ENCODE results near the gene TREML4. TPM values are rescaled to one million over a fixed set of nuclear protein-coding genes. Genes with fewer than 3 reads are reported as not detected.

TREML4 gene
- total RNA-seq, 1 experiment from 2014 or later: not detected

DNA sequence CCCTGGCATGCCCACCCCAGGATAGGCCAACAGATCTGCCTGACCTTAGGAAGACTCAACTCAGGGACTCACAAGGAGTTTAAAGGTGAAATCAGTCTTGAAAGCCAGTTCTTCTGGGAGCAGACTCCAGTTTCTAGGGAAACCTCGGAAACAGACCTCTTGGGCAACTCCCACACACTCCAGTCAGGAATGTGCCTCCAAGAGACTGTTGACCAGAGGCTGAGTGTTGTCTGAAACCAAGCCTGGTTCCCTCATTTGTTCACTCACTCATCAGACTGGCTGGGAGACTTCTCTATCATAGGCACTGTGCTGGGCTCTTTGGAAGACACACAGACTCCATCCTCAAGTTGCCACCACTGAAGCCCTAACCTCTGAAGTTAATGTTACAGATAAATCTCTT, 56.6 kb downstream of the TREML4 start:
- peak; percentile 13 for DNase-seq (ENCODE audit: low read depth)

DNA sequence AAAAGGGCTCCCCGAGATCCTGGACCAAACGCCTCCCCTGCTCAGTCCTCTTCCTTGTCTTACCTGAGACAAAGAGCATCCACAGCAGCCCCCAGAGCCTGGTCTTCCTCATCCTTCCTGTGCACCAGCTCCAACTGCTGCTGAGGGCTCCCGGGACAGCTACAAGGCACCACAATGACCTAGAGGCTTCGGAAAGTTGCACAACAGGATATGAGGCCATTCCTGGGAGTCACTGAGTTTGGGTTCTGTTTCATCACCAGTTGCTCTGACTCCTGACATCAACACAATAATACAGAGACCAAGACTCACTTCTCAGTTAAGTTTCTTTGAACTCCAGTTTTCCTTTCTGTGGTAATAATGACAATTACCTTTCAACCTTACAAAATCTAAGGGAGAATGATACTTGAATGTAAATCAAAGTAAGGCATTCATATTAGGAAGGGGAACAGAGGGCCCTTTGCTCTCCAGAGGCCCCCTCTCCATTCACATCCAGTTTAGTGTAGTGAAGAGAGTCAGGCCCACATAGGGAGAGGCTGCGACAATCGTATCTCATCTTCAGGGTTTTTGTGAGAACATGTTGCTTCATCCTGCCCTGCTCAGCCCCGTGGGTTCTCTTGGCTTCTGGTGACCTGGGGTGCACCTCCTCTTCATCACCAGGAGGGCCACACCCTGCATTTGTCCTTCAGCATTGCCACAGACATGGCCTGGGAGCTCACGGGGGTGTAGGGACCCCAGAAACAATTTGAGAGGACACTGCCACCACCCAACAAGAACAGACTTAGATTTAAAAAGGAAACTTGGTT, 58.6 kb downstream of the TREML4 start, which contains the start of gene TREM1:
Gene TREM1, minus strand, starts transcription at position 139 of the 803 bp plus-strand sequence. Its CDS starts 27 bp downstream, at position 112.
- DNase-seq (ENCODE audit: low read depth): peak; percentile 71

GRCh38 chr6:41288030-41288753, 60.0 kb downstream of the TREML4 start:
- DNase-seq (ENCODE audit: low read depth): peak; percentile 51

Other genes with a start within 250 kb of the TREML4 start
- under 0.01 TPM in 1 of 2 replicates, not detected in the other for gene UNC5CL, start 189.1 kb upstream of the TREML4 start, total RNA-seq (2014; rRNA removed)
- not detected in 2 replicates for gene TSPO2, start 185.9 kb upstream of the TREML4 start, total RNA-seq (2014; rRNA removed)
- gene APOBEC2, start 175.1 kb upstream of the TREML4 start, total RNA-seq (2014; rRNA removed): 0.63 TPM in 1 of 2 replicates, not detected in the other
- gene OARD1, start 156.0 kb upstream of the TREML4 start, total RNA-seq (2014; rRNA removed): 10.3 and 12.8 TPM in 2 replicates
- gene NFYA, start 155.4 kb upstream of the TREML4 start, total RNA-seq (2014; rRNA removed): 15.8 and 18.8 TPM in 2 replicates
- not detected in 2 replicates for gene TREML1, start 74.0 kb upstream of the TREML4 start, total RNA-seq (2014; rRNA removed)
- gene TREM2, start 65.2 kb upstream of the TREML4 start, total RNA-seq (2014; rRNA removed): not detected in 2 replicates
- gene TREML2, start 27.2 kb upstream of the TREML4 start, total RNA-seq (2014; rRNA removed): not detected in 2 replicates
- 0.32 and 0.52 TPM in 2 replicates for gene TREM1, start 58.3 kb downstream of the TREML4 start, total RNA-seq (2014; rRNA removed)
- gene NCR2, start 107.3 kb downstream of the TREML4 start, total RNA-seq (2014; rRNA removed): not detected in 2 replicates

All from LHCN-M2 (cell line).